HCT116 (cell line): ENCODE measurements around the gene NECAP2. TPM values are rescaled to one million over a fixed set of nuclear protein-coding genes. Genes with fewer than 3 reads are reported as not detected.
"Not testable (repeated sequence)": the region's sequence is repeated elsewhere in the genome, so short reads cannot be mapped to it uniquely, and the experiment has no call there.

Experiments
- ATAC-seq: fragments of 200-7000 bp; cut with Tn5 transposase; 2 replicates; pipeline ENCODE4 v1.9.1; 2020; ENCODE audit warnings: mild to moderate bottlenecking, moderate library complexity
- BruUV-seq: library from RNA; stranded (reverse); fragments of 400-500 nt; replicated peaks from 2 replicates; lab custom pipeline; 2021; lab: Mats Ljungman, UMichigan
- CTCF ChIA-PET: fragments of 300-600 bp; sonication (Branson Sonifier 250); formaldehyde crosslinking; loops from one replicate; lab custom pipeline; 2021; ENCODE audit warnings: antibody characterized with exemption; lab: Charles Lee
- POLR2A ChIA-PET: fragments of 300-600, 350-600 bp; sonication (Branson Sonifier 250); formaldehyde crosslinking; loops from one replicate; lab custom pipeline; 2021; ENCODE audit warnings: antibody characterized with exemption; lab: Charles Lee
- RAD21 ChIA-PET, 2 experiments: fragments of 300-600 bp; sonication (Branson Sonifier 250); formaldehyde crosslinking; loops; one replicate each; lab custom pipeline; 2023; ENCODE audit warnings: low total read pairs in 2 of 2; ENCODE audit not compliant: uncharacterized antibody in 2 of 2, unreplicated experiment in 2 of 2, low non-redundant PET in 1 of 2; lab: Charles Lee
- DNase-seq: peaks from one replicate; pipeline ENCODE4 v3.0.0-alpha.2; 2010; ENCODE audit warnings: low read depth, low spot score
- H2AFZ ChIP-seq: fragments of 200-600 bp; shearing (Covaris generic), sonication (generic); 2 replicates; pipeline ENCODE4 v1.6.1; 2017; ENCODE audit warnings: low read depth, mixed run types, mixed read lengths, antibody characterized with exemption, low read length; ENCODE audit not compliant: poor library complexity, severe bottlenecking
- H3K27ac ChIP-seq: 2 replicates; pipeline ENCODE4 v1.5.1; 2012; ENCODE audit warnings: low read depth, low read length
- H3K27me3 ChIP-seq: fragments of 200-600 bp; sonication (generic); 2 replicates; pipeline ENCODE4 v1.6.1; 2016; ENCODE audit warnings: mixed run types, low read length, mixed read lengths; ENCODE audit not compliant: insufficient read depth
- H3K36me3 ChIP-seq, 2 experiments: fragments of 200-500 bp in 1 of 2; fragments of 200-600 bp in 1 of 2; sonication (Bioruptor generic) in 1 of 2; sonication (generic) in 1 of 2; 2 replicates each; pipeline versions ENCODE4 v1.5.1 to v1.6.1; 2014 to 2016; ENCODE audit warnings: low read length in 2 of 2, inconsistent platforms in 1 of 2, mixed read lengths in 1 of 2, mixed run types in 1 of 2; ENCODE audit not compliant: insufficient read depth in 2 of 2, control insufficient read depth in 1 of 2
- H3K4me1 ChIP-seq, 2 experiments: fragments of 200-600 bp in 1 of 2; sonication (generic) in 1 of 2; 2 replicates each; pipeline versions ENCODE4 v1.5.1 to v1.6.1; 2012 to 2017; ENCODE audit warnings: low read length in 2 of 2, inconsistent platforms in 1 of 2, mild to moderate bottlenecking in 1 of 2, mixed read lengths in 1 of 2, mixed run types in 1 of 2, moderate library complexity in 1 of 2; ENCODE audit not compliant: insufficient read depth in 2 of 2, control insufficient read depth in 1 of 2
- H3K4me2 ChIP-seq: fragments of 200-600 bp; sonication (generic); 2 replicates; pipeline ENCODE4 v1.6.1; 2017; ENCODE audit warnings: mixed run types, low read length, mixed read lengths
- H3K4me3 ChIP-seq, 2 experiments: fragments of 200-600 bp in 1 of 2; sonication (generic) in 1 of 2; replicated peaks in 1 of 2; 2 replicates each; pipeline ENCODE4 v1.5.1; 2011 to 2016; ENCODE audit warnings: low read length in 2 of 2, control low read depth in 1 of 2, low read depth in 1 of 2, mild to moderate bottlenecking in 1 of 2, mixed read lengths in 1 of 2, mixed run types in 1 of 2
- H3K79me2 ChIP-seq: fragments of 200-600 bp; sonication (generic); 2 replicates; pipeline ENCODE4 v1.6.1; 2017; ENCODE audit warnings: mild to moderate bottlenecking, mixed run types, low read length, moderate library complexity, mixed read lengths; ENCODE audit not compliant: insufficient read depth
- H3K9ac ChIP-seq: fragments of 200-600 bp; sonication (generic); 2 replicates; pipeline ENCODE4 v1.6.1; 2016; ENCODE audit warnings: low read length, mixed read lengths
- H3K9me2 ChIP-seq: fragments of 200-600 bp; sonication (generic), shearing (Covaris generic); 2 replicates; pipeline ENCODE4 v1.6.1; 2017; ENCODE audit warnings: mixed run types, mild to moderate bottlenecking, moderate library complexity; ENCODE audit not compliant: insufficient read depth
- H3K9me3 ChIP-seq, 2 experiments: fragments of 200-500 bp in 1 of 2; fragments of 200-600 bp in 1 of 2; sonication (Bioruptor generic) in 1 of 2; sonication (generic) in 1 of 2; 2 replicates each; pipeline ENCODE4 v1.6.1; 2014 to 2017; ENCODE audit warnings: low read length in 2 of 2, mixed read lengths in 2 of 2, inconsistent platforms in 1 of 2, low read depth in 1 of 2, mild to moderate bottlenecking in 1 of 2, mixed run types in 1 of 2, moderate library complexity in 1 of 2; ENCODE audit not compliant: control insufficient read depth in 1 of 2, insufficient read depth in 1 of 2
- H4K20me1 ChIP-seq: fragments of 200-600 bp; sonication (generic), shearing (Covaris generic); 2 replicates; pipeline ENCODE4 v1.6.1; 2017; ENCODE audit warnings: mixed run types, mild to moderate bottlenecking, moderate library complexity; ENCODE audit not compliant: insufficient read depth
- CBX3 ChIP-seq: IDR thresholded peaks from 2 replicates; pipeline ENCODE4 v1.6.1; 2012; ENCODE audit warnings: low read depth
- YY1 ChIP-seq: IDR thresholded peaks from 2 replicates; pipeline ENCODE4 v1.6.1; 2011; ENCODE audit warnings: low read length, low read depth, moderate library complexity, mild to moderate bottlenecking; ENCODE audit not compliant: insufficient replicate concordance; ENCODE audit errors: extremely low read depth
- intact Hi-C: fragments of 100-400 bp; cut with micrococcal nuclease; formaldehyde crosslinking; loops from 2 replicates; pipeline ENCODE4 v1.10.0; 2022
- total RNA-seq: library from RNA; stranded (reverse); gene quantifications from one replicate; pipeline ENCODE4 v1.2.1, GENCODE V29; 2021; ENCODE audit not compliant: unreplicated experiment

Gene NECAP2
- total RNA-seq, 1 experiment from 2014 or later = 35.5 TPM

- H3K9ac ChIP-seq, H3K9me3 ChIP-seq, BruUV-seq, H3K36me3 ChIP-seq, intact Hi-C loops, DNase-seq, H3K79me2 ChIP-seq, H3K4me3 ChIP-seq, H2AFZ ChIP-seq, H3K4me2 ChIP-seq, ATAC-seq, CTCF ChIA-PET, H3K9me2 ChIP-seq, H4K20me1 ChIP-seq, RAD21 ChIA-PET, H3K27ac ChIP-seq, H3K27me3 ChIP-seq, H3K4me1 ChIP-seq: not testable (repeated sequence)
- POLR2A ChIA-PET = interaction anchor here (1.6 kb wide), 1 partner anchor 8 kb away, joined by 3 read pairs; no protein-coding TSS in a partner anchor
Observed at GRCh38 chr1:16505870-16506269, 65.3 kb downstream of the NECAP2 start.

- H3K4me2 ChIP-seq, H3K4me3 ChIP-seq, H3K36me3 ChIP-seq, H3K79me2 ChIP-seq, H3K27me3 ChIP-seq, BruUV-seq, H3K4me1 ChIP-seq, CTCF ChIA-PET, H2AFZ ChIP-seq, intact Hi-C loops, ATAC-seq, H4K20me1 ChIP-seq, H3K9me2 ChIP-seq, H3K9me3 ChIP-seq, H3K27ac ChIP-seq, RAD21 ChIA-PET, H3K9ac ChIP-seq, POLR2A ChIA-PET: not testable (repeated sequence)
- peak; percentile 42 for DNase-seq
- TF ChIP-seq CBX3 (peak; percentile 100), YY1 (peak; percentile 22)
- TF ChIP-seq, all 23 proteins: peak for 2; not testable (repeated sequence) for 21
Observed at GRCh38 chr1:16506364-16507136, 66.0 kb downstream of the NECAP2 start.

GRCh38 chr1:16508861-16509445 lies 68.4 kb downstream of the NECAP2 start:
- H3K9ac ChIP-seq, H3K9me3 ChIP-seq, H3K79me2 ChIP-seq, H3K27ac ChIP-seq, H3K4me2 ChIP-seq, RAD21 ChIA-PET, H3K9me2 ChIP-seq, ATAC-seq, H2AFZ ChIP-seq, H3K27me3 ChIP-seq, intact Hi-C loops, H3K36me3 ChIP-seq, CTCF ChIA-PET, H3K4me3 ChIP-seq, BruUV-seq, H4K20me1 ChIP-seq, DNase-seq: not testable (repeated sequence)
- POLR2A ChIA-PET = interaction anchor here (0.7 kb wide), 1 partner anchor 92 kb away, joined by 3 read pairs; no protein-coding TSS in a partner anchor
- peaks cover 7 to 11% of the 10 kb centered on the region in 2 experiments; a peak in 3 of 4 replicates for H3K4me1 ChIP-seq
